HepG2 (cell line): Measurements from ENCODE around the gene GRM5.
"Not testable (repeated sequence)": the region's sequence is repeated elsewhere in the genome, so short reads cannot be mapped to it uniquely, and the experiment has no call there.

Experiments
- ATF3 ChIP-seq: sonication (generic); formaldehyde crosslinking; IDR thresholded peaks from 2 replicates; pipeline ENCODE4 v1.4.0; 2020; ENCODE audit warnings: missing genetic modification reagents
- ATF4 ChIP-seq, 2 experiments: fragments of 450-650 bp in 1 of 2; sonication (generic) in 1 of 2; formaldehyde crosslinking; IDR thresholded peaks; 2 replicates each; pipeline versions ENCODE4 v1.5.0 to v1.8.0; 2020 to 2022; ENCODE audit warnings: mild to moderate bottlenecking in 1 of 2, missing genetic modification reagents in 1 of 2
- CBFB ChIP-seq: sonication (generic); formaldehyde crosslinking; IDR thresholded peaks from 2 replicates; pipeline ENCODE4 v1.4.0; 2020; ENCODE audit warnings: missing genetic modification reagents
- CTCF ChIP-seq: sonication (generic); formaldehyde crosslinking; IDR thresholded peaks from 2 replicates; pipeline ENCODE4 v1.5.0; 2020; ENCODE audit warnings: mild to moderate bottlenecking, missing genetic modification reagents, moderate library complexity
- NCOA5 ChIP-seq: sonication (generic); formaldehyde crosslinking; IDR thresholded peaks from 2 replicates; pipeline ENCODE4 v1.4.0; 2020; ENCODE audit warnings: missing genetic modification reagents
- PBX3 ChIP-seq: sonication (generic); formaldehyde crosslinking; IDR thresholded peaks from 2 replicates; pipeline ENCODE4 v1.8.1; 2023; ENCODE audit warnings: missing genetic modification reagents, inconsistent platforms, borderline replicate concordance
- PRDM4 ChIP-seq: sonication (generic); formaldehyde crosslinking; IDR thresholded peaks from 2 replicates; pipeline ENCODE4 v1.9.0; 2021; ENCODE audit warnings: missing genetic modification reagents, borderline replicate concordance
- ZFX ChIP-seq: sonication (generic); formaldehyde crosslinking; IDR thresholded peaks from 2 replicates; pipeline ENCODE4 v1.4.0; 2020; ENCODE audit warnings: mild to moderate bottlenecking, low read depth, missing genetic modification reagents, moderate library complexity
- ZNF205 ChIP-seq: IDR thresholded peaks from 2 replicates; pipeline ENCODE4 v1.6.1; 2018; ENCODE audit warnings: missing biosample characterization, missing genetic modification reagents
- ZNF274 ChIP-seq: sonication (generic); formaldehyde crosslinking; IDR thresholded peaks from 2 replicates; pipeline ENCODE4 v1.5.1; 2020; ENCODE audit warnings: mild to moderate bottlenecking, missing genetic modification reagents
- ZNF558 ChIP-seq: sonication (generic); formaldehyde crosslinking; IDR thresholded peaks from 2 replicates; pipeline ENCODE4 v1.9.0; 2022; ENCODE audit warnings: mild to moderate bottlenecking, missing genetic modification reagents, borderline replicate concordance
- ZNF746 ChIP-seq: sonication (generic); formaldehyde crosslinking; IDR thresholded peaks from 2 replicates; pipeline ENCODE4 v1.8.0; 2022; ENCODE audit warnings: mild to moderate bottlenecking, missing genetic modification reagents

GRCh38 chr11:89029671-89030070 is 36.1 kb downstream of the GRM5 start:
- not testable (repeated sequence) for TF ChIP-seq ZNF274; CTCF (CRISPR knock-in tag); ZNF558; ZNF746 (CRISPR knock-in tag); PBX3 (CRISPR knock-in tag); ATF4 (CRISPR knock-in tag; IDR thresholded peaks at IDR 0.05); CBFB (CRISPR knock-in tag); ATF3 (CRISPR knock-in tag); PRDM4 (CRISPR knock-in tag); ZNF205; ZFX (CRISPR knock-in tag); NCOA5 (CRISPR knock-in tag)
